ACHN (cell line): ENCODE data around the gene CCDC12.
A peak's percentile ranks its signal among the peaks of the same experiment; 100 is the strongest.

Experiments
- DNase-seq: peaks from one replicate; pipeline ENCODE4 v3.0.0-alpha.2; 2015
- in situ Hi-C: cut with HindIII; loops from 2 replicates; pipeline ENCODE4 v1.10.0; 2017; ENCODE audit warnings: low sequenced_read_pairs, low pct_ligation_motif_present, low pct_unique_long_range_greater_than_20kb

The CCDC12 gene

DNA sequence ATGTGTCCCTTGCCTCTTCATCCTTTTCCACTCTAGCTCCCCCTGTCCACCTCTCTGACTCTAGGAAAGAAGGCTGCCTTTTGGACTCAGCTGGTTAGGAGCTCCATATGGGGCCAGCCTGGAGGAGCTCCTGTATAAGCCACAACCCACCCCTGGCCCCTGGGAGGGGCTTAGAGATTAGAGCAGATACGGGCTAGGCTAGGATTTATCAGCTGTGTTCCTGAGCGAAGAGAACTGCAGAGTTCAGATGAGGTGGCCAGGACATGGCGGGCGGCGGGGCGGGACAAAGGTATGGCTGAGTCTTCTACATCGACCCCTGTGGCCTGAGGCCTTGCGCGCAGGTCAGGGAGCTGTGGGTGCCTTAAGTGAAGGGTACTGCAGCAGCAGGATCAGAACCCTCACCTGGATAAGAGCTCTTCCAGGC is 10.8 kb upstream of the CCDC12 start:
- no peak for DNase-seq
- in situ Hi-C loops: no loop called here

DNA sequence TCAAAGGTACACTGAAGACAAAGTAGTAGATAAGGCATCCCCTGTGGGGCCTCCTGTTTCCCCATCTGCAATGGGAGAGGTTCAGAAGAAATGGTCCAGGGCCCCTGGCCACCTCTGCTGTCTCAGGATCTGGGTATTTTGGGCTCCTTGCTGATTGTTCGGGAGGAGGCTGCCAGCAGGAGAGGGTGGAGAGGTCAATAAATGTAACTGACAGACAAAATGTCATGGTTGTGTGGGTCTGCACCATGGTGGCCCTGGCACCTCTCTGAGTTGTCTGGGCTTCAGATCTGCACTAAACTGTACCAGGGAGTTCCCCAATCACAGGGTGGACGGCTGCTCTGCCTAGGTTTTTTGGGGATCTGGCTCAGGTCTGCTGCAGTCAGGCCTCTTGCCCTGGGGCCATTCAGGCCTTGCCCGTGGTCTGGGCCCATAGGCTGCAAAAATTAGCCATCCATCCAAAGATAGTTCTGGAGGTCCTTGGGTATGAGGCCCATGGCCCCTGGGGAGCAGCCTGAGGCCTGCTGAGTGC is 10.3 kb upstream of the CCDC12 start:
- no peak for DNase-seq
- in situ Hi-C loops: no loop called here

DNA sequence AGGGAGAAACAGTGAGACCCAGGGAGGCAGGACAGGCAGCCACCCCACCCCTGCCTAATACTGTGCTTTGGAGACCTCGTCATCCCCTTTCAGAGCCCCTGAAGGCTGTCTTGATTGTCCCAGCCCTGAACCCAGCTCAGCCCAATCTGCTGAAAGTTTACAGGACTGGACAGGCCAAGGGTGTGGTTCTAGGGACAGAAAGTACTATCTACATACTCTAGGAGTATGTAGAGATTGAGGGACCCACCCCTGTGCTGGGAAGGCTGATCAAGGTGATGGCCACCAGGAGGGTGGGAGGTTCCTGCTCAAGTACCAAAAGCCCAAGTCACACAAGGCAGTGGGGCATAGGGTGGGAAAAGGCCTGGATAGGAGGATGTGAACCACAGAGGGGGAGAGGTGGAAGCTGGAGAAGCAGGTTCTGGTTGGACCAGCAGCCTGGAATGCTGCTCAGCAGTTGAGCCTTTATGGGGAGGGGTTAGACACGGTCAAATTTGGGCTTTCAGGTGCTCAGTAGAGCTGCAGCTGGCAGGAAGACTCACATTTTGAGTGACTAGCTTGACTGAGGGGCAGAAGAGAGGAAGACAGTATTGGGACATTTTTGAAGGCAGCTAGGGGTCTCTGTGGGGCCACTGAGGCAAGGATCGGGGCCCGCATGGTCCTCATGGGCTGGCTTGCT is 9.6 kb upstream of the CCDC12 start:
- no peak for DNase-seq
- in situ Hi-C loops: no loop called here

DNA sequence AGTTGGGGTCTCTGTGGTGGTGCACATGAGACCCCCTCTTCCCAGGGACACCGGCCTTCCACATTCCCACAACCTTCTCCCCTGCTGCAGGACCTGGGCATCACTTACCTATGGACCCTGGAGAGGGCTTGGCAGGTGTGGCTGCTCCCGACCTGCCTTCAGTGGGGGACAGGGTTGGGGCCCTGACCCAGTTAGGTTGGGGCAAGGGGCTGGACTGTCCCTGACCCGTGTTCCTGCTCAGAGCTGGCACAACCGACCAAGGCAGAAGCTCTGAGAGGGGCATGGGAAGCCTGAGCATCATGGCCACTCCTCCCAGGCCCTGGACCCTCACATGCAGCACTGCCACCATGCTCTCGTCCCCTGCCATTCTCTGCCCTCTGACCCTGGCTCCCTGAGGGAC is 9.0 kb upstream of the CCDC12 start:
- no peak for DNase-seq
- in situ Hi-C loops: no loop called here

DNA sequence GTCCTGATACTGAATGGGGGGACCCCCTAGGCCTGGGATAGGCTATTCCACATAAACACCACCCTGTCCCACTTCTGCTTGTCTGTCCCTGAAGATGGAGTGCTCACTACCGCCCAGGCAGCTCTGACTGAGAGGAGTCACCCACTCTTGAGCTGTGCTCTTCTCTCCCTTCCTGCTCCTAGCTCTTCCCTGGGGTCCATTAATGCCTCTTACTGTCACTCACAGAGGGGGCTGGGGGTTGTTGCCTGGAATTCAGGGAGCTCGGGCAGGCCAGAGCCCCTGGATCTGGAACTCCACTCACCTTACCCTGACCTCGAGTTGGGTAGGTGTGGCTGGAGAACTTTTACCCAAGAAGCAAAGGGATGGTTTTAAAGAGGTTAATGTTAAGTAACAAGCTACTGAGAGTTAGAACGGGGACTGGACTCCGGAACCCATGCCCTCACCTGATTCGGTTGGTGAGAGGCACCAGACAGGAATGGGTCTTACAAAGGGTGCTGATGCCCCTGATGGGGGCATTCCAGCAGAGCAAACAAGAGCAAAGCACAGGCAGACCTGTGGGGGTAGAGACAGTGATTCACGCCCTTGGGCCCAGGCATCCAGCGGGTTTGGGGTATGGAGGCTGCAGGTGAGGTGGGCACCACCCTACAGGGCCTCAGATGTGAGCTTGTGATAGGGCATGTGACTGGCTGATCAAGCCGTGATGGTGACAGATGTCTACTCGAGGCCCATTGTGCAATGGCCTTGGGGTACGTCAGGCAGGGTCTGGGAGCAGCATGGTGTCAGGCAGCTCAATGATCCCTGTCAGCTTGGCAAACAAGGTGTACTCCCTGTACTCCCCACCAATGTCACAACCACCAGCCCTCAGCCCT is 8.3 kb upstream of the CCDC12 start:
- in situ Hi-C loops: no loop called here
- DNase-seq: no peak

DNA sequence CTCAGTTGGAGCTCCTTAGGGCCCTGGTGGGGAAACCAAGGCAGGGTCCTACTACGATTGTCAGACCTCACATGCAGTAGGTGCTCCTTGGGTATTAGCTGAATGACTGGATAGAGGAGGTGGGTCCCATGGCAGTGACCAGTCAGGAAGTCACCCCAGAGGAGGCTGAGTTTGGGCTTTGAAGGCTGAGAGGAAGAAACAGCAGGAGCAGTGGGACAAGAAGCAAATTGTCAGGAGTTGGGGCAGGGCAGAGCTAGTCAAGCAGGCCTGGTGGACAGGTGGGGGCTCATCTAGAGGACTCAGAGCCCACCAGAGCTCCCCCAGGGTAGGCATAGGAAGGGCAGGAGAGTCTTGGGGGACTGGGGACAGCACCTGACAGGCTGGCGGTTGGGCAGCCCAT is 6.0 kb upstream of the CCDC12 start:
- no peak for DNase-seq
- in situ Hi-C loops: no loop called here

DNA sequence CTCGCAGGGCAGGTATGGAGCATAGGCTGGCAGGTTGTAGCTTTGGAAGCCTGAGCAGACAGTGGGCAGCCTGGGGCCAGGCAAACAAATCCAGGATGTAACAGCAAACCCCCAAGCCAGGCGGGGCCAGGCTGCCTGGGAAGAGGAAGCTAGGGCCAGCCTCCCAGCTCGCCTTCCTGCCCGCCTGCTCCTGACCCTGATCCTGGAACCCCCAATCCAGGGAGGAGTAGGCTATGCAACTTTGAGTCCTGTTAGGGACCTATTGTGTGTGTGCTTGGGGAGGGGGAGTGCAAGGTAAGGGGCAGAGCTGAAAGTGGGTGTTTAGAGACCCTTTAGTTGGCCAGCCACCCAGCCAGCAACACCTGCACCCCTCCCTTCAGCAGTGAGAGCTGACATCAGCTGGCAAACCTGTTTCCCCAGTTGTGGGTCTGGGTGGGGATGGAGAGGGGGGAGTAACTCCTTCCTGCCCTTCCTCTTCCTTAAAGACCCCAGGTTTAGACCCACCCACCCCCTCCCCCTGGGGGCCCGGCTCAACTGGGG is 5.5 kb upstream of the CCDC12 start:
- no peak for DNase-seq
- in situ Hi-C loops: no loop called here

DNA sequence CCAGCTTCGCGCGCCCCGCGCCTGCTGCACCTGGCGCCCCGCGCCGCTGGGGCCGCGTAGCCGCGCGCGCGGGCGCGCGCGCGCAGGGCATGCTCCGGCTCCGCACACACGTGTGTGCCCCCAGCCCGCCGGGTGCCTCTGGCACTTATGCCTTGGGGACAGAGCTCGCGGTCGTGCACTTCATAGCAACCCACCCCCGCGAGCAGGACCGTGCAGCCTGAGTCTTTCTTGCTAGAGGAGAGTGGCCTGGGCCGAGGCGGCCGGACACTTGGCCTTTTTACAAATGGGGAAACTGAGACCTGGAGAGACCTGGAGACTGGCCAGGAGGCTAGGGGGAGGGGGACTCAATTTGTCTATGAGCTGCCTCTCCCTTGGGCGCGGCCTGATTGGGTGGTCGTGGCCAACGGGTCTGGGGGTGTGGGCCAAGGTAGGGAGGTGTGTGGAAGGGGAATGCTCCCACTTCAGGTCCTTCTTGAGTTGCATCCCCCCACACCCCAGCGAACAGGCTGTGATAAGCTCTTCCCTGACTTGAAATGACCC is 3.5 kb upstream of the CCDC12 start:
- in situ Hi-C loops: no loop called here
- peak; percentile 9 for DNase-seq

DNA sequence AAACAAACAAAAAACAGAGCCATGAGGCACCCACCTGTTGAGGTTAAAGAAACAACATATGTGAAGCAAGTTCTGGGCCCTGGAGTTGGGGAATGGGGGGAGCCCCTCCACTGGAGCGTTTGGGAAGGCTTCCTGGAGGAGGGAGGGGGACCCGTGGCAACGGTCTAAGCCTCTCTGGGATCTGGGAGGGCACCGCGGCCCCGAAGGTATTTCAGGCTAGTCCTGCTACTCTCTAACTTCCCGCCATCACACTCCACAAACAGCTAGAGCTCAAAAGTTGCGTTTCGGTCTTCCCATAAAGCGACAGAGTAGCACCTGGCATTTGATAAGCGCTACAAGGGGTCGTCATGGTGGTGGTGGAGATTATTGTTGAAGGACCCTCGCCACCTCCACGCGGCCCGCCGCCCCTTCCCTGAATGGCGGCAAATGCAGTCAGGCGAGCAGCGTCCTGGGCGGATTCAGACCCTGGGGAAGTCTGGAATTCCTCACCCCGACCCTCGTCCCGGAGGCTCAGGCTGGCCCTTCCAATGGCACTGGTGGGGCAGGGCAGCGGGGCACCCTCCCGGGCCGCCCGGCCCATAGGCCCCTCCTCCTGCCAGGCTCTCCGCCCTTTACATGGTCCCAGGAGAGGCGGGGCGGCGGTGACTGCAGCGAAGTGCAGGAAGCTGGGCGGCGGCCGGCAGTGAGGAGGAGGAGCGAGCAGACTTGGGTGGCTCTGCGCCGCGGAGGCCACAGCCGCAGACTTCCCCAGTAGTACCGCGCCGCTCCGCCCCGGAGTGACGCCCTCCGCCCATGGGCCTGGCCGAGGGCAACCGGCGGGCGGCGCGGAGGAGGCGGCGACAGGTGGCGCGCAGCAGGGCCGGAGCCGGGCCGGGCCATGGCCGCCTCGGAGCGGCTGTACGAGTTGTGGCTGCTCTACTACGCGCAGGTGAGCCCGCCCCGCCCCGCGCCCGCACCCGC is 2.7 kb upstream of the CCDC12 start, which contains the start of gene NBEAL2:
TSS of gene NBEAL2 (plus strand) at position 682 of the 960 bp plus-strand sequence. CDS start at position 878, 196 bp downstream.
- DNase-seq: peak; percentile 92
- in situ Hi-C loops: no loop called here

DNA sequence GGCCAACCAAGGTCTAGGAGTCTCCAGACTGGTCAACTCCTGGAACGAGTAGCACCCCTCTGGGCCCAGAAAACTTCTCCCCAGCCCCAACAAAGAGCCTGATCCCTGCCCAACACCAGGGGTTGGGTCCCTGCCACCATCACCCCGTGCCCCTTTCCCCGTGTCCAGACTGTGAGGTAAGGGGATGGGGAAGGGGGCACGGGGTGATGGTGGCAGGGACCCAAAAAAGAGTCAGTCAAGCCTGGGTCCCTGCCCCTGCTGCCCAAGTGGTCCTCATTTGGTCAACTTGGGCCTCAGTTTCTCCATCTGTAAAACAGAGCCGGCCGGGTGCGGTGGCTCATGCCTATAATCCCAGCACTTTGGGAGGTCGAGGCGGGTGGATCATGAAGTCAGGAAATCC is 1.8 kb upstream of the CCDC12 start:
- no peak for DNase-seq
- in situ Hi-C loops: no loop called here

DNA sequence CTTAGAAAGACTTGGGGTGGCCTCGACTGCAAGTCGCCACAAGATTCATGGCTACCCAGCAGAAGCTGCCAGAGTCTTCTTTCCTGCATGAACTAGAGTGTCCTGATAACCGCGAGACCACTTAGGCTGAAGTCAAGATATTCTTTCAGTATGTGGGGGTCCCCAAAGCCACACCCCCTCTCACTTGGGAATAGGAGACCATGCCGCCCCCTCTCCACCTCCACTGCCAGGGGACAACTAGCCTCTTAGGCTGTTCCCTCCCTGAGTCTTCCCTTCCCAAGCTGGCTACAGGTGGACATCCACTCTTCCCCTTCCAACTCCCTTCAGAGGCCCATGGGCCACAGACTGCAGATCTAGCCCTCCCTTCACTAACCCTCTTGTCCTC is 1.3 kb upstream of the CCDC12 start:
- DNase-seq: no peak
- in situ Hi-C loops: no loop called here

DNA sequence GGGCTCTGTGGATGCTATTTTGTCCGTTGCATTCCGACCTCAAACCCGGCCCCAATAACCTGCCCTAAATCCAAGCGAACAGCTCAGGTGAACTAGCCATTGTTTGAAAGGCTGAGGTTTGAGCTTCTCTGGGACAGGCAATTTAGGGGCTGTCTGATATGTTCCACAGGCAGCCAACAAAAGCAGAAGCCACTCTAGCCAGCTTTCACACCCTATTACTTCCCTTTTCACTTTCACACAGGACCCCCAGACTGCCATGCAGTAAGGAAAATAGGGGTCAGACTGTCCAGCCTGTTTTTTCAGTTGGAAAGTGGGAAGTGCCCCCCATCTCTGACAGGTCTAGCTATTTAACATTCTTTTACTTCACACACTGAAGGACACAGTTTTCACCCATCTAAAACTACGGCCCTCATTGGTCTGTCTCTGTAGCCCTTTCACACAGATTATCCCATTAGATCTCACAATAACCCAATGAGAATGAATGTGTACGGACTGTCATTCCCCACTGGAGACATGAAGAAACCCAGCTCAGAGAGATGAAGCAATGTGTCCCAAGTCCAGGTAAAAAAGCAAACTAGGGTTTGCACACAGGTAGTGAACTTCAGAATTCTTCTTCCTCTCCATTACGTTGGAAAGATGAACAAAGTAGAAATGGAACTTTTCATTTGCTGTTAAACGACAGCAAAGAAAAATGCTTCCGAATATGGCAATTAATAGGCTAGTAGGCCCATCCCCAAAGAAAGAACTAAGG is 1.9 kb downstream of the CCDC12 start:
- no peak for DNase-seq

DNA sequence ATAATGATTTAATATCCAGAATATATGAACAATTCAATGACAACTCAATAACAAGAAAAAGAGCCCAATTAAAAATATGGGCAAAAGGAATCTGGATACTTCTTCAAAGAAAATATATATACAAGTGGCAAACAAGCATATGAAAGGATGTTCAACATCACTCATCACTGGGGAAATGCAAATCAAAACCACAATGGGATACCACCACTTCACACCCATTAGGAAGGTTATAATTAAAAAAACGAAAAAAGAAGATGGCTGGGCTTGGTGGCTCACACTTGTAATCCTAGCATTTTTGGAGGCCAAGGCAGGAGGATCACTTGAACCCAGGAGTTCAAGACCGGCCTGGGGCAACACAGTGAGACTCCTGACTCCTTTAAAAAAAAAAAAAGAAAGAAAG is 4.1 kb downstream of the CCDC12 start:
- in situ Hi-C loops: no loop called here
- no peak for DNase-seq

More for the DNA sequence above, 1.9 kb downstream of the CCDC12 start:
- in situ Hi-C loops: no loop called here

DNA sequence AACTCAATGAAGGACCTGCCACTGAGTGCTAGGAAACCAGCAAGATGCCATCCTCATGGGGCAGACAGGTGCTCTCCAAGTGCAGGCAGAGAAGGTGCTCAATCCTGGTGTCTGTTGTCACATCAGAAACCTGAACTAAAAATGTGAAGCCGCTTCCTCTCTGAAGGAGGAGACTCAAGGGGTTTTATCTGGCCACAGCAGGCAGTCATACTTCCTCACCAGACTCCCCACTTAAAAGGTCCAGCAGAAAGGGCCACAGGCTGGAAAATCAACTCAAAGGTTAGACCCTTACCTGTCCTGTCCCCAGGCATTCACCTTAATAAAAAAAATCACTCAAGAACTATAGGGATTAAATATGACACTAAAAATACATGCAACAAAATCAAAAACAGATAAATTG is 4.8 kb downstream of the CCDC12 start:
- no peak for DNase-seq
- in situ Hi-C loops: no loop called here

DNA sequence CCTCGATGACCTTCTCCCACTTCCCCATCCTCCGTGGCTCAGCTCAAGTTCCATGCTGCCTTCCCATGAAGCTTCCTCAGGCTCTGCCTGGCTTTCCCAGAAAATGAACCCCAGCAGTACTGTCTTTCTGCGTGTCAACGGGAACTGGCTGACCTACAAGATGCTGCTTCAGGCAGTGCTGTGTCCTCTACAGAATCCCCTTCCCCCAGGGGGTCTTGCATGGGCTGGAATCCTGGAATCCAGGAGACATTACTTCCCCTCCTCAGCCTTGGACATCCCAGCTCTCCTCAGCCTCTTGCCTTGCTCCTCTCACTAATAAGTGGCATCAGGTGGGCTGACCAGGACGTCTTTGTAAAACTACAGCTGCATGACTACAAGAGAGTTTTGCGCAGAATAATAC is 5.4 kb downstream of the CCDC12 start:
- DNase-seq: no peak
- in situ Hi-C loops: no loop called here

DNA sequence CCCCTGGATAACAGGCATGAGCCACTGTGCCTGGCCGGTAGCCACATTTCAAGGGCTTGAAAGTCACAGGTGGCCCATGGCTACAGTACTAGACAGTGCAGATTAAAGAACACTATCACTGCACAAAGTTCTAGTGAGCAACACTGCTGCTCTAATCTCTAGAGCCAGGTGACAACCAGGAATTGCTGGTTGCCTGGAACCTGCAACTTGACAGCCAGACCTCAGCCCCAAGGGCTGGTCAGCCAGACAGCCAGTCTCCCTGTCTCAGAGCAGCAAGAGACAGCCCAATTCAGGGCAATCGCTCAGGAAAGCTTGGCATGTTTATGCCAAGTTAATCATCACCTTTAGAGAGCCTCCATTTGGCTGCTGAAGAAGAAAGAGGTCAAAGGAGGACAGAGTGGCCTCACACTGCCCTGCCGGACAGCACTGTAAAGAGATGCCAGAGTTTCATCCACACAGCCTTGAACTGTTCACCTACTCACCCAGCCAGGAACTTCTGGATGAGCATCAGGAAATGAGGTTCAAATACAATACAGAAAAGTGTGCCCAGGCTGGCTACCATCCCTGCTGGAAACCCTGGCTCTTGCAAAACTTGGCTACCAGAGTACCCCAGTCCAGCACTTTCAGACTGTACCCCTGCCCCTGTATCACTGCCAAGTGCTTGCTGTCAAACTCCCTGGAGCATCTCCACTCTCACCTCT is 6.0 kb downstream of the CCDC12 start:
- peak; percentile 86 for DNase-seq
- in situ Hi-C loops: no loop called here
